GM19467 (cell line): ENCODE measurements around the gene DISC1.

ENCODE experiments used
- ATAC-seq: cut with Tn5 transposase; IDR thresholded peaks from one replicate; pipeline ENCODE4 v1.9.1; 2021; ENCODE audit warnings: mild to moderate bottlenecking, moderate library complexity; ENCODE audit not compliant: unreplicated experiment

DISC1 gene

GRCh38 chr1:231694075-231694431 lies 67.5 kb downstream of the DISC1 start:
- no peak for ATAC-seq

GRCh38 chr1:231694465-231695077 lies 68.0 kb downstream of the DISC1 start:
- no peak for ATAC-seq

DNA sequence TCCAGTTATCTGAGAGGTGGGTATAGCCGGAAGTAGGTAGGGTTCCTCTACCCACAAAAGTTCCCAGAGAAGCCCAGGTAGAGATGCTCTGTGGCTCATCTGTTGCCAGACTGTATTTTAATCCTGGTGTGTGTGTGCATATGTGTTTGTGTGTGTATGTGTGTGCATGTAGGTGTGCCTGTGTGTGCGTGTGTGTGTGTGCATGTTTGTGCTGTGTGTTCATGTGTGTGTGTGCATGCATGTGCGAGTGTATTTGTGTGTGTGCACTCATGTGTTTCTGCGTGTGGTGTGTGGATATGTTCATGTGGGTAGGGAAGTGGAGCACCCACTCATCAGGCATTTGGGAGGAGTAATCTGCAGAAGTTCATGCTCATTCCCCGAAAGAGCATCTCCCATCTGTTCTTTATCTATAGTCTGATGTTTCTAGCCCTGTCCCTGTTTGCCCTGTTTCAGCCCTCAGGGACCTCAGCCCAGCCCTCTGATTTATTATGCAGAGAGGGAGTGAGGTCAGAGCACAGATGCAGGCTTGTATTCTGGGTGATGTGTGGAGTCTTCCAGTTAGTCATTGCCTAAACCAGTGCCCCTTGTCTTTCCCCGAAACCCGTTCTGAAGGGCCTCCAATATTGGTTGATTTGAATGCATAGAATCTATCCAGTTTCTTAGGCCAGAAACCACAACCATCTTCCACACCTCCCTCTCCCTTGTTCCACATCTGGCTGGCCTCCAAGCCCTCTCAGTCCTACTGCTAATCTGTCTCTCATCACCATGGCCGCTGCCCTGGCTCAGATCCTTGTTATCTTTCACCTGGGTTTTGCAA lies 69.1 kb downstream of the DISC1 start:
- ATAC-seq, result no peak

DNA sequence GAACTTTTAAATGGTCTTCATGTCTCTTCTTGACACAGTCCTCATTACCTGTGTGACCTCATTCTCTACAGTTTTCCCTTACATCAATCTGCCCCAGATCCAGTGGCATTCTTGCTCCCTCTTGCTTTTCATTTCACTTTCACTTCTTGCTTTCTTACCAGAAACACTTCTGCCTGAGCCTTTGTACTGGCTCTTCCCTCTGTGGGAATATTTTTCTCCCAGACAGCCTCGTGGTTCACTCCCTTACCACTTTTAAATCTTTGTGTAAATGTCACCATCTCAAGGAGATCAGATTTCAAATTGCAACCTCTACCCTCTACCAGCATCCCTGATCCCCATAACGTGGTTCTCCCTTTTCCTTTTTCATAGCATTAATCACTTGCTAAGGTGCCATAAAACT lies 73.2 kb downstream of the DISC1 start:
- ATAC-seq, result no peak

DNA sequence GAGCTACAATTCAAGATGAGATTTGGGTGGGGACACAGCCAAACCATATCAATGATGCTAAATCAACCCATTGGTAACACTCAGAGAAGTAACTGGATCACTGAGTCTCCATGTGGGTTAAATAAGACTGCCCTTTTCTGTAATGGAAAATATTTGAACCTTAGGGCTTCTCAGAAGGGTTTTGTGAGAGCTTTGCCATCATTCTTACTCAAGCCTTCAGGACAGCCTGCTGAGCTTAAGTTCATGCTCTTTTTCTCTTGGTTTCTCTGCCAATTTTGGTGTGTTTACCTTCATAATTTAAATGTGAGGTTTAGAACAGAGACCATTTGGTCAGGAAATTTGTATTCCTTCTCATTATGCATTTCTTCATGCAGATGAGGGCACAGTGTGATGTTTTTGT lies 74.7 kb downstream of the DISC1 start:
- no peak for ATAC-seq

GRCh38 chr1:231702331-231702730 lies 75.7 kb downstream of the DISC1 start:
- ATAC-seq, result no peak

DNA sequence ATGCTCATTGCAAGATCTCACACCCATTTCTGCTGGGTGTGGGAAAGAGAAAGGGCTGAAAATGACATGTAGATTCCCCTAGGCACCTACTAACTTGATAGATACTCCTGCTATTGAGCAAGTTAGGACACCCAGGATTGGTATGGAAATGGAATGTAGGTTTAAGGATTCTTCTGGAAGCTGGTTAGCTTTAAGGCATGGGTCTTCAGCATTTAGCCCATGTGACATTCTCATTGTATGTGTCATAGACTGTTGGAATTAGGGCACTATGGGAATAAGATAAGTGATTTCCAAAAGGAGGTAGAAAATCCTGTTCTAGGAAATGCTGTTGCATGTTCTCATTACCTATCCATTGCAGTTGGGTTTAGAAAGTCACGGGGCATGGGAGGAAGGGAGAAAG lies 76.2 kb downstream of the DISC1 start:
- ATAC-seq, result no peak

GRCh38 chr1:231705806-231706760 lies 79.5 kb downstream of the DISC1 start:
- ATAC-seq, result no peak

- no peak for ATAC-seq
Observed at GRCh38 chr1:231706934-231707333, 80.3 kb downstream of the DISC1 start.

GRCh38 chr1:231707407-231707806 lies 80.8 kb downstream of the DISC1 start:
- no peak for ATAC-seq

GRCh38 chr1:231708394-231708793 lies 81.8 kb downstream of the DISC1 start:
- ATAC-seq, result no peak

GRCh38 chr1:231714440-231714839 lies 87.8 kb downstream of the DISC1 start:
- no peak for ATAC-seq

DNA sequence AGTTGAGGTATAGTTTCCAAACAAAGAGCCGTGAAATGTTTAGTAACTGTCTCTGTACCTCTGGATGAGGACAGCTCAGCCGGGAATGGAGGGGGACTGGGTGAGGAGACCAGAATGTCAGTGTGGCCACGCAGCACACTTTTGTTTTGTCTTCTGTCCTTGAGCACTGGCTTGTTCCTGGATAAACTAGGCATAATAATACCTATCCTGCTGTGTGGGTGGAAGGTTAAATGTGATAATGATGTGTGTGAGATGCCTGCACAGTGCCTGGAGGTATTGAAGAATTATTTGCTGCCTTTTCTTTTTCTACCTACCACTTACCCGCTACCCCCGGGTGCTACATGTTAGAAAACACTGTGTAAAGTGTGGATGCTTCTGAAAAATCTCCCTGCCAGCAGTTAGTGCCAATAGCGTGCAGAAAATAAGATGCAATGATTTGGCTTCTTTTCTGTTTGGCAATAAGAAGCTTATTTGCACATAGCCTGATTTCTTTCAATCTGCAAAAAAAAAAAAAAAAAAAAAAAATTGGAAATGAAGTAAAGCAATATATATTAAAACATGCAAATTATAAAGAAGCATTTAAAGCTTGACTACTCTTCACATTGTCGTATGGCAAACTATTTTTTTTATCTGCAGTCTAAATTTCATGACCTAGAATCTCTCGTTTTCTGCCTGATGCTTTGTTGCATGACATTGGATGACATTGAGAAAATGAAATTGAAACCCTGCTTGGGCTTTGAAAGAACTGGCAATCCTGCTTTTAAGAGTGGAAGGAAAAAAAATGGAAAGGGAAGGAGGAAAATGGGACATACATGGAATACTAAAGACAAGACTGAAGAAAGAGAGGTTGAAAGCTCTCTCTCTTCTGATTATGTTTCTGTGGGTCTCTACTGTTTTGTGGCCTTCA lies 89.5 kb downstream of the DISC1 start:
- no peak for ATAC-seq

DNA sequence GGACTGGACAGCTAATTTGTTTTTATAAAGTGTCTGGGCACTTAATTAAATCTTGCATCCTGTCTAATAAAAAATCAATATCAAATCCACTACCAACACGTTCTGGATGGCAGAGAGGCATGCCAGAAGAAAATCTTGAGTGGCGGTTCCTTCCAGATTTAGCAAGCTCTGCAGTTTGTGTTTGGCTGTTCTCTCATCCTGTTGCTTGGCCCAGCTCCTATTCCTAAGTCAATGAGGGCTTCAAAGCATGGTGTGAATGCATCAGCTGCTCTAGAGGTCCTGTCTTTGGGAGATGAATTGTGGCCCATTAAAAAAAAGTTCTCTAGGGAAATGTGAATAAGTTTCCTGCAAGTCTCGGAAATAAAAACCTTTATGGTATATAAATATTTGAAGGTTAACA lies 90.3 kb downstream of the DISC1 start:
- ATAC-seq, result no peak

GRCh38 chr1:231719485-231720183 lies 93.0 kb downstream of the DISC1 start:
- no peak for ATAC-seq

DNA sequence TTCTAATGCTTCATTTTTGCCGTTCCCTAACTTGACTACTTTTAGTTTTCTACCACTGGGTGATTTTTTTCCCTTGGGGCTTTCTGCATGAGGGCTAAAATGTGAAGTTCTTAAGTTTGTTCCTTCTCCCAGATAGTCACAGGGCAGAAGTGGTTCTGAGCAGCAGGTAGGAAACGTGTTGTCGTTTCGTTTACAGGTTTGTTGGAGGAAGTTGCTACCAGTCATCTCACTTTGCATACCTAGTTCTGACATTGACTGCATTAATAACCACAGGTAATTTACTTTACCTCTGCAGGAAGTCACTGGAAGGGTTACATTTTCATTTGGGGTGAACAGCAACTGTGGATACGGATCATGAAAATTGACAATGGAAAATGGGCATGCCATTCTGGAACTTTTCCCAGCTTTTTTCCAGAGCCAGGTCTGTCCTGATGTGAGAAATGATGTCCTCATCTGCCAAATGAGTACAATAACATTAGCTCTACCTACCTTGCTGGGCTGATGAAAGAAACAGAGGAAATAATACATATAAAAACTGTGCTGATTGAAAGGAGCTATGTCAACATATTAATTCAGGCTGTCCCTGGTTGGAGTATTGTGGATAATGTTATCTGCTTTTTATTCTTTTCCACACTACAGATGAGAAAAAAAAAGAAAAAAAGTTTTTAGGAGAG lies 94.2 kb downstream of the DISC1 start:
- no peak for ATAC-seq

- no peak for ATAC-seq
Observed at GRCh38 chr1:231721436-231721835, 94.8 kb downstream of the DISC1 start.

DNA sequence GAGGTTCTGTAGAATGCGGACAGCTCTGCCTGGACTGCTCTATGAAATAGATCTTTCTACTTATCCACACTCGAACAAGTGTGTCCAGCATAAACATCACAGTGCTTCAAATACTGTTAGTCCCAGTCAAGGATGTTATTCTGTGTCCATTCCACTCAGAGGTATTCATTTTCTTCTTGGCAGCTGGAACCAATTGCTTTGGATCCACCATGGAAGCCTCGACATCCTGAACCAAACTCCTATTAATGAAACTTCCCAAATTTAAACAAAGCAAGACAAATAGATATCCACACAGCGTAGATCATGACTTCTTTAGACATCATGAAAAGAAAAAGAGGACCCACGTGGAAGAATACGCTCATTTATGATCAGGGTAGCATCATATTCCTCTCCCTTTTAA lies 95.8 kb downstream of the DISC1 start:
- ATAC-seq, result no peak

GRCh38 chr1:231723146-231723545 lies 96.6 kb downstream of the DISC1 start:
- no peak for ATAC-seq
